IMR-90 (cell line): ENCODE data around the gene VPS35L. TPM values are rescaled to one million over a fixed set of nuclear protein-coding genes. Genes with fewer than 3 reads are reported as not detected.

Experiments
- ATAC-seq: fragments of 200-7000 bp; cut with Tn5 transposase; 2 replicates; pipeline ENCODE4 v1.9.1; 2020; ENCODE audit warnings: low read depth, mild to moderate bottlenecking, moderate library complexity
- BruUV-seq: library from RNA; stranded (reverse); fragments of 400-500 nt; replicated peaks from 2 replicates; lab custom pipeline; 2021; lab: Mats Ljungman, UMichigan
- CTCF ChIA-PET: fragments of 300-600 bp; formaldehyde crosslinking; extraction: SDS; loops from one replicate; lab custom pipeline; 2021; ENCODE audit warnings: antibody characterized with exemption; lab: Yijun Ruan, JAX
- POLR2A ChIA-PET: fragments of 300-600 bp; sonication (Branson Sonifier 250); formaldehyde crosslinking; loops from one replicate; lab custom pipeline; 2022; ENCODE audit warnings: antibody characterized with exemption; ENCODE audit not compliant: unreplicated experiment; lab: Charles Lee
- DNase-seq: peaks from one replicate; pipeline ENCODE4 v3.0.0; 2013
- H2AFZ ChIP-seq: replicated peaks from 2 replicates; pipeline ENCODE3; 2013; ENCODE audit warnings: low read length, mild to moderate bottlenecking; ENCODE audit not compliant: poor library complexity
- H2AK5ac ChIP-seq: 2 replicates; pipeline ENCODE4 v1.6.1; 2013; ENCODE audit warnings: low read depth, low read length, inconsistent platforms
- H2AK9ac ChIP-seq: replicated peaks from 2 replicates; pipeline ENCODE3; 2013; ENCODE audit warnings: mild to moderate bottlenecking, low read depth, low read length, moderate library complexity; ENCODE audit not compliant: poor library complexity
- H2BK120ac ChIP-seq: 2 replicates; pipeline ENCODE4 v1.6.1; 2013; ENCODE audit warnings: low read depth, low read length, inconsistent platforms
- H2BK15ac ChIP-seq: 3 replicates; pipeline ENCODE4 v1.6.1; 2013; ENCODE audit warnings: low read depth, low read length, inconsistent platforms
- H2BK20ac ChIP-seq: 2 replicates; pipeline ENCODE4 v1.6.1; 2013; ENCODE audit warnings: low read depth, mild to moderate bottlenecking, inconsistent platforms, low read length, moderate library complexity
- H2BK5ac ChIP-seq: 2 replicates; pipeline ENCODE4 v1.6.1; 2013; ENCODE audit warnings: mild to moderate bottlenecking, low read depth, low read length, inconsistent platforms; ENCODE audit not compliant: poor library complexity, severe bottlenecking
- H3K14ac ChIP-seq: replicated peaks from 2 replicates; pipeline ENCODE4 v1.6.1; 2013; ENCODE audit warnings: low read depth, low read length, inconsistent platforms
- H3K18ac ChIP-seq: 2 replicates; pipeline ENCODE4 v1.6.1; 2013; ENCODE audit warnings: low read depth, low read length, control low read depth
- H3K23ac ChIP-seq: 2 replicates; pipeline ENCODE4 v1.6.1; 2013; ENCODE audit warnings: low read depth, low read length, inconsistent platforms
- H3K27ac ChIP-seq: 2 replicates; pipeline ENCODE4 v1.5.1; 2013; ENCODE audit warnings: mild to moderate bottlenecking, control low read depth, low read length; ENCODE audit not compliant: insufficient read depth
- H3K27me3 ChIP-seq: 2 replicates; pipeline ENCODE4 v1.6.1; 2013; ENCODE audit warnings: low read length; ENCODE audit not compliant: control insufficient read depth, insufficient read depth
- H3K36me3 ChIP-seq: 2 replicates; pipeline ENCODE4 v1.6.1; 2013; ENCODE audit warnings: low read length, mixed read lengths; ENCODE audit not compliant: control insufficient read depth, insufficient read depth
- H3K4ac ChIP-seq: 2 replicates; pipeline ENCODE4 v1.6.1; 2013; ENCODE audit warnings: low read depth, low read length, inconsistent platforms
- H3K4me1 ChIP-seq: 2 replicates; pipeline ENCODE4 v1.6.1; 2013; ENCODE audit warnings: low read length, mixed read lengths; ENCODE audit not compliant: control insufficient read depth, insufficient read depth
- H3K4me2 ChIP-seq: 2 replicates; pipeline ENCODE4 v1.6.1; 2013; ENCODE audit warnings: low read depth, mild to moderate bottlenecking, control low read depth, low read length, moderate library complexity
- H3K4me3 ChIP-seq: 2 replicates; pipeline ENCODE4 v1.5.1; 2013; ENCODE audit warnings: low read depth, mild to moderate bottlenecking, control low read depth, low read length, moderate library complexity; ENCODE audit not compliant: insufficient read depth
- H3K56ac ChIP-seq: 2 replicates; pipeline ENCODE4 v1.6.1; 2013; ENCODE audit warnings: low read length, inconsistent platforms; ENCODE audit not compliant: insufficient read depth; ENCODE audit errors: extremely low read depth
- H3K79me1 ChIP-seq, 2 experiments: 2 replicates each; pipeline ENCODE4 v1.6.1; 2013; ENCODE audit warnings: low read length in 2 of 2, inconsistent platforms in 1 of 2, low read depth in 1 of 2
- H3K9ac ChIP-seq: 2 replicates; pipeline ENCODE4 v1.6.1; 2013; ENCODE audit warnings: low read depth, low read length, control low read depth
- H3K9me1 ChIP-seq: 2 replicates; pipeline ENCODE4 v1.6.1; 2013; ENCODE audit warnings: low read length, inconsistent platforms; ENCODE audit not compliant: insufficient read depth
- H3K9me3 ChIP-seq: 2 replicates; pipeline ENCODE4 v1.6.1; 2013; ENCODE audit warnings: low read length; ENCODE audit not compliant: control insufficient read depth, insufficient read depth
- H4K20me1 ChIP-seq: 2 replicates; pipeline ENCODE4 v1.6.1; 2013; ENCODE audit warnings: low read length, inconsistent platforms; ENCODE audit not compliant: insufficient read depth
- H4K5ac ChIP-seq: 2 replicates; pipeline ENCODE4 v1.6.1; 2013; ENCODE audit warnings: mild to moderate bottlenecking, low read depth, low read length, control low read depth
- H4K8ac ChIP-seq, 2 experiments: 2 replicates each; pipeline ENCODE4 v1.6.1; 2013; ENCODE audit warnings: low read depth in 2 of 2, low read length in 2 of 2, control low read depth in 1 of 2, inconsistent platforms in 1 of 2
- H4K91ac ChIP-seq: 2 replicates; pipeline ENCODE4 v1.6.1; 2013; ENCODE audit warnings: low read depth, low read length, inconsistent platforms; ENCODE audit not compliant: insufficient read depth
- BHLHE40 ChIP-seq: fragments of 150-350 bp; IDR thresholded peaks from 2 replicates; pipeline ENCODE4 v1.6.1; 2016; ENCODE audit warnings: mild to moderate bottlenecking, low read depth, low read length
- CHD1 ChIP-seq: IDR thresholded peaks from 2 replicates; pipeline ENCODE4 v1.6.1; 2012; ENCODE audit warnings: low read depth, low read length, improper control_type of control experiment
- FOS ChIP-seq: fragments of 150-350 bp; IDR thresholded peaks from 2 replicates; pipeline ENCODE4 v1.6.1; 2016; ENCODE audit warnings: low read depth, low read length
- MAFK ChIP-seq: IDR thresholded peaks from 2 replicates; pipeline ENCODE4 v1.6.1; 2012; ENCODE audit warnings: low read depth, low read length, improper control_type of control experiment
- MAZ ChIP-seq: IDR thresholded peaks from 2 replicates; pipeline ENCODE4 v1.6.1; 2012; ENCODE audit warnings: low read depth, mild to moderate bottlenecking, low read length, improper control_type of control experiment, moderate library complexity, borderline replicate concordance
- MXI1 ChIP-seq: IDR thresholded peaks from 2 replicates; pipeline ENCODE4 v1.6.1; 2012; ENCODE audit warnings: low read depth, mild to moderate bottlenecking, low read length, moderate library complexity, borderline replicate concordance
- NFE2L2 ChIP-seq: fragments of 150-350 bp; IDR thresholded peaks from 2 replicates; pipeline ENCODE4 v1.6.1; 2016; ENCODE audit warnings: low read depth, mild to moderate bottlenecking, low read length
- POLR2A ChIP-seq: IDR thresholded peaks from 2 replicates; pipeline ENCODE4 v1.6.1; 2012; ENCODE audit warnings: mild to moderate bottlenecking, low read depth, low read length
- RAD21 ChIP-seq: IDR thresholded peaks from 2 replicates; pipeline ENCODE4 v1.6.1; 2012; ENCODE audit warnings: low read length, improper control_type of control experiment
- RCOR1 ChIP-seq: IDR thresholded peaks from 2 replicates; pipeline ENCODE4 v1.6.1; 2012; ENCODE audit warnings: mild to moderate bottlenecking, low read length, improper control_type of control experiment; ENCODE audit not compliant: insufficient replicate concordance
- RFX5 ChIP-seq: IDR thresholded peaks from 2 replicates; pipeline ENCODE4 v1.8.0; 2012; ENCODE audit warnings: low read depth, mild to moderate bottlenecking, low read length, moderate library complexity
- WGBS, 2 experiments: methylation state at CpG; one replicate each; pipeline versions ENCODE4 v1.1.5 to v1.1.7; 2013; ENCODE audit warnings: missing lambda C conversion rate in 2 of 2; ENCODE audit not compliant: insufficient read length in 1 of 2; ENCODE audit errors: extremely low coverage in 2 of 2; 5-methylcytosine and 5-hydroxymethylcytosine counted together
- dilution Hi-C: fragments of 300-500 bp; cut with HindIII; formaldehyde crosslinking; loops from one replicate; pipeline ENCODE4 v1.14.3; 2018; ENCODE audit warnings: low sequenced_read_pairs; ENCODE audit not compliant: unreplicated experiment
- in situ Hi-C: fragments of 300-500 bp; cut with MboI; formaldehyde crosslinking; loops from 3 replicates; pipeline ENCODE4 v1.14.3; 2019; ENCODE audit warnings: low sequenced_read_pairs, inconsistent platforms, mixed read lengths
- intact Hi-C: fragments of 100-400 bp; cut with micrococcal nuclease; formaldehyde crosslinking; loops from 2 replicates; pipeline ENCODE4 v1.10.0; 2022
- polyA plus RNA-seq, 3 experiments: library from polyadenylated mRNA; depleted of rRNA; stranded (reverse); fragments of >200 nt; gene quantifications; 2 replicates each; pipeline ENCODE4 v1.2.3, GENCODE V29; 2012; ENCODE audit warnings: low replicate concordance in 1 of 3
- total RNA-seq: library from RNA; depleted of rRNA; stranded (reverse); fragments of >200 nt; gene quantifications from 2 replicates; pipeline ENCODE4 v1.2.3, GENCODE V29; 2012
- TF ChIP-seq, protein P1 (sequence below): fragments of 150-350 bp; IDR thresholded peaks from 2 replicates; pipeline ENCODE4 v1.6.1; 2016; ENCODE audit warnings: low read depth, mild to moderate bottlenecking, low read length, moderate library complexity, borderline replicate concordance
- TF ChIP-seq, protein P2 (sequence below): conservative IDR thresholded peaks from 2 replicates; pipeline ENCODE4 v1.5.1; 2012; ENCODE audit warnings: mild to moderate bottlenecking, low read depth, low read length, improper control_type of control experiment
- TF ChIP-seq, protein P3 (sequence below): fragments of 150-350 bp; IDR thresholded peaks from 2 replicates; pipeline ENCODE4 v1.6.1; 2017; ENCODE audit warnings: mild to moderate bottlenecking, antibody characterized with exemption, low read length, low read depth

The VPS35L gene
- total and polyA plus RNA-seq, 2 of the 4 experiments (the other 2 are of a cell fraction): 28.0 to 40.1 TPM

DNA sequence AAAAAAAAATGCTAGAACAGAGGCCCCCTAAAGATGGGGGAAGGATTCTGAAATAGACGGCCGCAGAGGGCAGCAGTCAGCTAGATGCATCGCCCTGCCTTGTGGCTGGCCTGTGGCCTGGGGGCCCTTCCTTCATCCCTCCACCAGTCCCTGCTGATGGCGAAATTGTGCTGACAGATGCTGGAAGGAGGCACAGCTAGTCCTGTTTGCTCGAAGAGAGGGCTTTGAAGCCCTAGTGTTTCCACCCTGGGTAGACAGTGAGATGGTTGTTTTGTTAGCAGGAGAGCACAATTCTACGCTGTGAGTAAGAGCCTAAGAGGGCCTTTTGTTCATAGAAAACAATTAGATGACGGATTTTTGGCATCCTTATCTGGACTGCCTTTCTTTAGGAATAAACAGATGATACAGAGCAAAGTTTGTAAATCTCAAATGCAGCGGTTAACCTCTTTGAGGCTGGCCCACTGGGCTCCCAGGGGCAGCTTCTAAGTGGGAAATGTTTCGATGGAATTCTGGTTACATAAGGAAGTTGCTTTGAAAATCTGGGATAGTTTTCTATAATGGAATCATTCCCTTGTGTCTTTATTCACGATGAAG, 23.0 kb downstream of the VPS35L start:
- WGBS, 2 experiments: 81% methylated on average over 2 of the region's 10 CpGs; no CpG with 5 or more reads in 1 of the 2 experiments
- Histone ChIP-seq H4K91ac (no peak overlapping the region), H4K8ac (no peak overlapping the region), H2BK20ac (no peak overlapping the region), H2AK5ac (no peak overlapping the region), H3K4me2 (no peak overlapping the region), H3K56ac (no peak overlapping the region), H3K23ac (no peak overlapping the region), H2BK120ac (no peak overlapping the region), H2AFZ (no peak overlapping the region), H3K27me3 (no peaks in the 10 kb centered on the region), H3K79me1 (no peaks in the 10 kb centered on the region; a peak in 2 of 4 replicates), H3K4me3 (no peak overlapping the region), H2BK15ac (no peak overlapping the region), H4K5ac (no peak overlapping the region), H3K18ac (no peak overlapping the region), H2BK5ac (no peak overlapping the region), H3K9me3 (no peaks in the 10 kb centered on the region), H2AK9ac (no peak overlapping the region), H3K4ac (no peak overlapping the region), H3K14ac (no peak overlapping the region), H3K27ac (no peak overlapping the region), H3K36me3 (peaks cover 59% of the 10 kb centered on the region), H3K9me1 (no peaks in the 10 kb centered on the region), H3K9ac (no peak overlapping the region), H4K20me1 (no peaks in the 10 kb centered on the region), H3K4me1 (no peaks in the 10 kb centered on the region)
- intact Hi-C loops: no loop called here
- DNase-seq (no peak), ATAC-seq (no peak)
- no peak for TF ChIP-seq RAD21
- no peak for TF ChIP-seq BHLHE40
- TF ChIP-seq RFX5: no peak
- TF ChIP-seq, protein P1, sequence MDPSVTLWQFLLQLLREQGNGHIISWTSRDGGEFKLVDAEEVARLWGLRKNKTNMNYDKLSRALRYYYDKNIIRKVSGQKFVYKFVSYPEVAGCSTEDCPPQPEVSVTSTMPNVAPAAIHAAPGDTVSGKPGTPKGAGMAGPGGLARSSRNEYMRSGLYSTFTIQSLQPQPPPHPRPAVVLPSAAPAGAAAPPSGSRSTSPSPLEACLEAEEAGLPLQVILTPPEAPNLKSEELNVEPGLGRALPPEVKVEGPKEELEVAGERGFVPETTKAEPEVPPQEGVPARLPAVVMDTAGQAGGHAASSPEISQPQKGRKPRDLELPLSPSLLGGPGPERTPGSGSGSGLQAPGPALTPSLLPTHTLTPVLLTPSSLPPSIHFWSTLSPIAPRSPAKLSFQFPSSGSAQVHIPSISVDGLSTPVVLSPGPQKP: no peak
- no peak for TF ChIP-seq POLR2A
- TF ChIP-seq MAFK: no peak
- no peak for TF ChIP-seq MXI1
- TF ChIP-seq MAZ: no peak
- TF ChIP-seq NFE2L2: no peak
- TF ChIP-seq, protein P2, sequence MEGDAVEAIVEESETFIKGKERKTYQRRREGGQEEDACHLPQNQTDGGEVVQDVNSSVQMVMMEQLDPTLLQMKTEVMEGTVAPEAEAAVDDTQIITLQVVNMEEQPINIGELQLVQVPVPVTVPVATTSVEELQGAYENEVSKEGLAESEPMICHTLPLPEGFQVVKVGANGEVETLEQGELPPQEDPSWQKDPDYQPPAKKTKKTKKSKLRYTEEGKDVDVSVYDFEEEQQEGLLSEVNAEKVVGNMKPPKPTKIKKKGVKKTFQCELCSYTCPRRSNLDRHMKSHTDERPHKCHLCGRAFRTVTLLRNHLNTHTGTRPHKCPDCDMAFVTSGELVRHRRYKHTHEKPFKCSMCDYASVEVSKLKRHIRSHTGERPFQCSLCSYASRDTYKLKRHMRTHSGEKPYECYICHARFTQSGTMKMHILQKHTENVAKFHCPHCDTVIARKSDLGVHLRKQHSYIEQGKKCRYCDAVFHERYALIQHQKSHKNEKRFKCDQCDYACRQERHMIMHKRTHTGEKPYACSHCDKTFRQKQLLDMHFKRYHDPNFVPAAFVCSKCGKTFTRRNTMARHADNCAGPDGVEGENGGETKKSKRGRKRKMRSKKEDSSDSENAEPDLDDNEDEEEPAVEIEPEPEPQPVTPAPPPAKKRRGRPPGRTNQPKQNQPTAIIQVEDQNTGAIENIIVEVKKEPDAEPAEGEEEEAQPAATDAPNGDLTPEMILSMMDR: no peak
- TF ChIP-seq, protein P3, sequence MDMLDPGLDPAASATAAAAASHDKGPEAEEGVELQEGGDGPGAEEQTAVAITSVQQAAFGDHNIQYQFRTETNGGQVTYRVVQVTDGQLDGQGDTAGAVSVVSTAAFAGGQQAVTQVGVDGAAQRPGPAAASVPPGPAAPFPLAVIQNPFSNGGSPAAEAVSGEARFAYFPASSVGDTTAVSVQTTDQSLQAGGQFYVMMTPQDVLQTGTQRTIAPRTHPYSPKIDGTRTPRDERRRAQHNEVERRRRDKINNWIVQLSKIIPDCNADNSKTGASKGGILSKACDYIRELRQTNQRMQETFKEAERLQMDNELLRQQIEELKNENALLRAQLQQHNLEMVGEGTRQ: no peak
- TF ChIP-seq RCOR1: no peak
- TF ChIP-seq FOS: no peak
- TF ChIP-seq CHD1: no peak
- BruUV-seq: no TSS peak
- CTCF ChIA-PET: interaction anchor here (0.7 kb wide), 1 partner anchor 10 kb away, joined by 3 read pairs; no protein-coding TSS in a partner anchor
- in situ Hi-C loops: no loop called here
- POLR2A ChIA-PET: no interaction called here
- dilution Hi-C loops: no loop called here
